Muscle of back (tissue), 11 donors: ENCODE measurements around the gene ARTN. TPM values are rescaled to one million over a fixed set of nuclear protein-coding genes. Genes with fewer than 3 reads are reported as not detected.

Experiments
- DNase-seq, 3 donors: peaks; one replicate each; pipeline versions ENCODE4 v3.0.0 to v3.0.0-alpha.2; 2013
- polyA plus RNA-seq, 10 donors: library from polyadenylated mRNA; unstranded; fragments of 120-200 nt; gene quantifications; one replicate each; pipeline ENCODE4 v1.2.1, GENCODE V29; 2013; ENCODE audit not compliant: insufficient read length in 10 of 10

The ARTN gene
- polyA plus RNA-seq, 10 donors = 0.29 to 2.7 (median 1.1) TPM

- no peak for DNase-seq
Measured at GRCh38 chr1:43970502-43970901, 36.9 kb downstream of the ARTN start.

GRCh38 chr1:43970911-43971310 lies 37.3 kb downstream of the ARTN start:
- no peak for DNase-seq

GRCh38 chr1:43971336-43971980 lies 37.9 kb downstream of the ARTN start:
- no peak for DNase-seq

- DNase-seq = no peak
Measured at GRCh38 chr1:43973981-43974442, 40.4 kb downstream of the ARTN start.

- peak; percentile 94 to 98 (median 95) for DNase-seq
Measured at GRCh38 chr1:43974443-43975248, 41.0 kb downstream of the ARTN start, which contains the start of gene ATP6V0B. Gene ATP6V0B, plus strand, starts transcription at chr1:43974960. Its CDS starts 81 bp downstream, at chr1:43975041.

GRCh38 chr1:43975249-43975961 lies 41.8 kb downstream of the ARTN start:
- DNase-seq = peak in 1 of 3 donors; percentile 66

- no peak for DNase-seq
Measured at GRCh38 chr1:43976045-43976444, 42.4 kb downstream of the ARTN start.

GRCh38 chr1:43976890-43977289 lies 43.3 kb downstream of the ARTN start:
- DNase-seq = no peak

- no peak for DNase-seq
Measured at GRCh38 chr1:43977376-43978263, 44.0 kb downstream of the ARTN start.

GRCh38 chr1:43978264-43978550 lies 44.6 kb downstream of the ARTN start:
- DNase-seq = no peak

GRCh38 chr1:43978551-43979260 lies 45.1 kb downstream of the ARTN start, which contains the start of gene B4GALT2:
Gene B4GALT2, plus strand, starts transcription at chr1:43979210. Its CDS starts 1,951 bp downstream, at chr1:43981161.
- DNase-seq = peak; percentile 39 to 68 (median 55)

GRCh38 chr1:43979261-43979527 lies 45.6 kb downstream of the ARTN start:
- DNase-seq = no peak

- peak; percentile 38 to 75 (median 40) for DNase-seq
Measured at GRCh38 chr1:43979528-43980254, 46.1 kb downstream of the ARTN start.

GRCh38 chr1:43980255-43981134 lies 46.9 kb downstream of the ARTN start:
- DNase-seq = no peak

GRCh38 chr1:43981135-43981491 lies 47.5 kb downstream of the ARTN start:
- no peak for DNase-seq

GRCh38 chr1:43981636-43982035 lies 48.0 kb downstream of the ARTN start:
- no peak for DNase-seq

GRCh38 chr1:43982241-43982640 lies 48.6 kb downstream of the ARTN start:
- DNase-seq = no peak

- DNase-seq = no peak
Measured at GRCh38 chr1:43982808-43983207, 49.2 kb downstream of the ARTN start.

- no peak for DNase-seq
Measured at GRCh38 chr1:43983253-43983899, 49.8 kb downstream of the ARTN start.
